Measurements from ENCODE around the gene IER5L.

DNA sequence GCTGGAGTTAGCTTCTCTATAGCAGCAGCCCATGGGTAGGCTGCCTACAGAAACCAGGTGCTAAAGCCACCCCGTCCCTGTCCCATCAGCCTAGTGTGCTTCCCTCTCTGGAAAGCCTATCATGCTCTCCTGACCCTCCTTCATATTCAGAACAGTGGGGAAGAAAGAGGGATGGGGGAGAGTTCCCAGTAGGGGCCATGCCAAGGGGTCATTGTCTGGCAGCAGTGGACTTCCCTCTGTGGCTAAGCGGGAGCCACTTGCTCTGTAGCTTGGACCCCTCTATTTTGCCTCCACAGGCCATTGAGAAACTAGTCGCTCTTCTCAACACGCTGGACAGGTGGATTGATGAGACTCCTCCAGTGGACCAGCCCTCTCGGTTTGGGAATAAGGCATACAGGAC, 49.4 kb downstream of the IER5L start:
- no peak for TF ChIP-seq POLR2A (IDR thresholded peaks at IDR 0.05)
- TF ChIP-seq, protein P1, sequence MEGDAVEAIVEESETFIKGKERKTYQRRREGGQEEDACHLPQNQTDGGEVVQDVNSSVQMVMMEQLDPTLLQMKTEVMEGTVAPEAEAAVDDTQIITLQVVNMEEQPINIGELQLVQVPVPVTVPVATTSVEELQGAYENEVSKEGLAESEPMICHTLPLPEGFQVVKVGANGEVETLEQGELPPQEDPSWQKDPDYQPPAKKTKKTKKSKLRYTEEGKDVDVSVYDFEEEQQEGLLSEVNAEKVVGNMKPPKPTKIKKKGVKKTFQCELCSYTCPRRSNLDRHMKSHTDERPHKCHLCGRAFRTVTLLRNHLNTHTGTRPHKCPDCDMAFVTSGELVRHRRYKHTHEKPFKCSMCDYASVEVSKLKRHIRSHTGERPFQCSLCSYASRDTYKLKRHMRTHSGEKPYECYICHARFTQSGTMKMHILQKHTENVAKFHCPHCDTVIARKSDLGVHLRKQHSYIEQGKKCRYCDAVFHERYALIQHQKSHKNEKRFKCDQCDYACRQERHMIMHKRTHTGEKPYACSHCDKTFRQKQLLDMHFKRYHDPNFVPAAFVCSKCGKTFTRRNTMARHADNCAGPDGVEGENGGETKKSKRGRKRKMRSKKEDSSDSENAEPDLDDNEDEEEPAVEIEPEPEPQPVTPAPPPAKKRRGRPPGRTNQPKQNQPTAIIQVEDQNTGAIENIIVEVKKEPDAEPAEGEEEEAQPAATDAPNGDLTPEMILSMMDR (IDR thresholded peaks at IDR 0.05), result no peak
